GM18508 (cell line): Measurements from ENCODE around the gene RCHY1.
"Not testable (repeated sequence)": the region's sequence is repeated elsewhere in the genome, so short reads cannot be mapped to it uniquely, and the experiment has no call there.

Source experiments
- ATAC-seq: cut with Tn5 transposase; IDR thresholded peaks from one replicate; pipeline ENCODE4 v1.9.1; 2021; ENCODE audit warnings: moderate number of reproducible peaks; ENCODE audit not compliant: insufficient read depth, unreplicated experiment

The RCHY1 gene

DNA sequence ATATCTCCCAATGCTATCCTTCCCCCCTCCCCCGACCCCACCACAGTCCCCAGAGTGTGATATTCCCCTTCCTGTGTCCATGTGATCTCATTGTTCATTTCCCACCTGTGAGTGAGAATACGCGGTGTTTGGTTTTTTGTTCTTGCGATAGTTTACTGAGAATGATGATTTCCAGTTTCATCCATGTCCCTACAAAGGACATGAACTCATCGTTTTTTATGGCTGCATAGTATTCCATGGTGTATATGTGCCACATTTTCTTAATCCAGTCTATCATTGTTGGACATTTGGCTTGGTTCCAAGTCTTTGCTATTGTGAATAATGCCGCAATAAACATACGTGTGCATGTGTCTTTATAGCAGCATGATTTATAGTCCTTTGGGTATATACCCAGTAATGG is 5.2 kb upstream of the RCHY1 start:
- ATAC-seq, result not testable (repeated sequence)

DNA sequence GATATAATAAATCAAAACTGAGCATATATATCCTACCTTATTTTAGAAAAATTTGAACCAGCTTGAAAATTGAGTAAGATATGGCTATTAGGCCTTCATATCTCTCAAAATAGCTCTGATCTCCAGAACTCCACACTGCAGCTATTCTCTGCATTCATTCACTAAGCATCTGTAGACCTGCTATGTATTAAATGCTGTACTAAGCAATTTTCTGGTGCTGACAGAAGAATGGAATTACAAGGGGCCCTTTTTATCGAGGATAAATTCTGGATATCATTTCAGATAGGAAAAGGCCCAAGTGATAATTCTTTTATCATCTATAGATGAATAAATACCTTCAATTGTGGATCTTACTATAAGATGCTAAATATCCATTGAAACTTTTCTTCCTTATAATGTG is 1.9 kb upstream of the RCHY1 start:
- ATAC-seq, result no peak

DNA sequence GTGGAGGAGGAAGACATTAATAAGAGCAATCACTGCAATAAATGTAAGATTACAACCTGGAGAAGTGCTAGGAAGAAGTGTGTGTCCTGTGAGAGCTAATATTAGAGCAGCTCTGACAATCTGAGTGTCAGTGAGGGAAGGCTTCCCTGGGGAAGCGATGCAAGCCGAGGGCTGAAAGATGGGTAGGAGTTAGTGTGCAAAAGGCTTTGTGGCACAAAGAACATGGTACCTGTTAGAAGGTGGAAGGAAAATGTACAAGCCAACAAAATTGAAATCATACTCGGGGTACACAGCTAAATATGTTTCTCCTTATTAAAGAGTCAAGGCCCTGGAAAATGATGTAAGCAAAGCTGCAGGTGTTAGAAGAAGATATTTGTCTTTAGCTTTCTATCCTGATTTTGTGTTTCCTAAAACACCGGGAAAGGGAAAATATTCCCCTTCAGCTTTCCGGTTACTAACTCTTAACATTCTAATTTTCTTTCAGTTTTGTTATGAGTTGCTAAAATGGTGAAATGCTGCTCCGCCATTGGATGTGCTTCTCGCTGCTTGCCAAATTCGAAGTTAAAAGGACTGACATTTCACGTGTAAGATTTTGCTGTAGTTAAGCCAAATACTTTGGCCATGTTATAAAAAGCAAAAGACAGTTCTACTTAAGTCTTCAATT is 878 bp upstream of the RCHY1 start:
- ATAC-seq, result peak; percentile 0

DNA sequence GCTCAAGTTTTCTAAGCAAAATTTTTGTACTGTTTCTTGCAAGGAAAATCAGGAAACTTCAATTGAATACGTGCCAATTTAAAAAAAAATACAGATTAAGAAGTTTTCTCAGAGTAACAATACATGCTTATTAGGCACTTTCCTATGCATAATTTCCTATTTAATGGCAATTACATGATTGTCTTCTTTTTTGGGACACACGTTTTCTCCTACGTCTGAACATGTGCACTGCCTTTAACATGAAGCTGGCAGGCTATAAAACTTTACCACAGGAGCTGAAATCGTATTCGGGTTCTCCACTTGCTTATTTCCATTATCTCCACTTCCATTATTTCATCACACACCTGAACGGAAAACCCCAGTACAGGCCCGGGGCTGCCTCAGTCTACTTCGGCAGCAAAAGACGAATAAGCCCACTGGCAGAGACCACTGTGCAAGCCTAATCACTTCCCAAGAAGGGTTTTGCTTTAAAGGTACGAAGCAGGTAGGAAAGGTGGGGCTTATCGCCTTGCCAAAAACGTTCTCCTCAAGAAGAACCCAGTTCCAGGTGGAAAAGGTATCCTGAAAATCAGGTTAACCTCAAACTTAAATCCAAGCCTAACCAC is 575 bp downstream of the RCHY1 start:
- ATAC-seq, result no peak

DNA sequence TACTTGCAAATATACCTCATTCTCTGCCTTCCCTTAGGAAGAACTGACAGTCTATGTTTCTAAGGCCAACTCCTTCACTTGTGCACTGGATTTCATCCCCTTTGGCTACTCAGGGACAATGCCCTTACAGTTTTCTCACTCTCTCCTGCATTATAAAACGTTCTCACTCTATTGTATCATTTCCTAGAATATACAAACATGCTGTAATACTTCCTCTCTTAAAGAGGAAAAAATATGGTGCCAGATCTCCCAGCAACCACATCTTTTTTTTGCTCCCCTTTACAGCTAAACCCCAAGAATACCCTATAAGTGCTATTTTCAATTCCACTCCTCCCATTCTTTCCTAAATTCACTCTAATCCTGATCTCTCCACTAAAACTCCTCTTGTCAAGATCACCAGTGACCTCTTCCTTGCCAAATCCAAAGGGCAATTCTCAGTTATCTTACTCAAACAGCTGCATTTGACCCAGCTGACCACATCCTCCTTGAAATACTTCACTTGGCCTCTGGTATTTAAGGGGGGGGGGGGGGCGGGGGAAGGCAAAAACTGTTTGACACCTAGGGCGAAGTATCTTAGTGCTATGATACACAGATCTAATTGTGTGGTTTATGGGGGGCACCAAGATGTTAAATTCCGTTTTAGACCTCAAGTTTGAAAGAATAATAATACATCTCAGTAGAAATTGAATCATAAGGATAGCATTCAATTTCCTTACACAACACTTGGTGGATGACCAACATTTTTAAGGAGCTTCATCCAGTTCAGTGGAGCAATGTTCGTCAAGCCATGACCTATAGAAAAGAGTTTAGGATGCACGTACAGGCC is 1.6 kb downstream of the RCHY1 start:
- ATAC-seq, result no peak

DNA sequence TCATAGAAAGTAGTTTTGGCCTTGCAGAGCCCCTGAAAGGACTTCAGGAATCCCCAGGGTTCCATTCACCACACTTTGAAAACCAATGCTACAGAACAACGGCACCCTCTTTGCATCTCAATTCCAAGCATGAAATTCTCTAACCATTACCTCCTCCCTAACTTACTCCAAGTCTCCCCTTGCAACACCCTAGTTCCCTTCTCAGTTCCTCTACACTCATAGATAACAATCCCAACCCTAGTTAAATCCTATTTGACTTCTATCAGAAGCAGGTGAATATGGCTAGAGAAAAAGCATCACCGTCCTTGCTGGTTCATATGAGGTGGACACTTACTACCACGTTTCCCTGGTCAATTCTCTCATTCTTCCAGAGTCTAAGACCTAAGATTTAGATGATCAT is 2.4 kb downstream of the RCHY1 start:
- ATAC-seq, result no peak

DNA sequence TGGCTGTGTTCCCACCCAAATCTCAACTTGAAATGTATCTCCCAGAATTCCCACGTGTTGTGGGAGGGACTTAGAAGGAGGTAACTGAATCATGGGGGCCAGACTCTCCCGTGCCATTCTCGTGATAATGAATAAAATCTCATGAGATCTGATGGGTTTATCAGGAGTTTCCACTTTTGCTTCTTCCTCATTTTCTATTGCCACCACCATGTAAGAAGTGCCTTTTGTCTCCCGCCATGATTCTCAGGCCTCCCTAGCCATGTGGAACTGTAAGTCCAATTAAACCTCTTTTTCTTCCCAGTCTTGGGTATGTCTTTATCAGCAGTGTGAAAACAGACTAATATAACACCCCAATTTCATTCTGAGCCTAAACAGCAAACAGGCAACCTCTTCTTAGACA is 4.6 kb downstream of the RCHY1 start:
- not testable (repeated sequence) for ATAC-seq

DNA sequence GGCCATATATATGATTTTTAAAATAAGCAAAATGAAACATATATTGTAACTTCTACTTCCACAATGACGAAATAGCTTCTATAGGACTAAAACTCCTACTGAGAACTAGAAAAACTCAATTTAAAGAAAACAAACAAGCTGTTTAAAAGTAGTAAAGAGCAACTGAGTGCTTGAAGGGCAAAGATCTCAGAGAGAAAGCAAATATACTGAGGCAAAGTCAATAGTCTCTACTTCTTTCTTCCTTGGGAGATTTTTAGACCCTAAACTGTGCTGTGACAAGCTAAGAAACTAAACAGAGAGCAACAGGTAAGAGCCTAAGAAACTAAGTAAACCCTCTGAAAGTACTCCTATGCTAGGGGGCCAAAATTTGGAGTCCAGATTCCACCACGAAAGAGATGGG is 8.6 kb downstream of the RCHY1 start:
- ATAC-seq, result no peak

DNA sequence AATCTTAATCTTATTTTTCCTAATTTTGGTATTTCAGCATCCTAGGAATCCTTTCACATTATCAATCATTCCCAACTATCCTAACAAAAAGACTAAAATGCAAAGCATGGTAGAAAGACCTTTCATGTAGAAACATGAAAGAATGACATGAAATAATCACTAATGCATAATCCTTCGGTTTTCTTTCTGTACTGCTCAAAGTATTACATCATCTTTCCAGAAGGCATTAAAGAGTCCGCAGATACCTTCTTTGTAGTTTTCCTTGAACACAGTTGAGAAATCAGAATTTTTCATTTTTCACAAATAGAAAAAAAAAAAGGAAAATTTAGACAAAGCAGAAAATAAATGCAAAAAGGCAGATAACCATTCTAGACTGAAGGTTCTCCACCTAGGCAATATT is 11.5 kb downstream of the RCHY1 start:
- ATAC-seq, result no peak

DNA sequence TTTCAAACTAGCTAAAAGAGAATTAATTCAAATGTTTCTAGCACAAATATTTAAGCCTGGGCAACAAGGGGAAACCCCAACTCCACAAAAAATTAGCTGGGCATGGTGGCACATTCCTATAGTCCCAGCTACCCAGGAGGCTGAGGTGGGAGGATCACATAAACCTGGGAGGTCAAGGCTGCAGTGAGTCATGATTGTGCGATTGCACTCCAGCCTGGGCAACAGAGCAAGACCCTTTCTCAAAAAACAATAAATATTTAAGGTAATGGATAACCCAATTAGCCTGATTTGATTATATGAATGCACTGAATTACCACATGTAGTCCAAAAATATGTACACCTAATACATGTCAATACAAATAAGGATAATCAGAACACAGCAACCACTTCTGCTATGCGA is 14.3 kb downstream of the RCHY1 start:
- no peak for ATAC-seq

DNA sequence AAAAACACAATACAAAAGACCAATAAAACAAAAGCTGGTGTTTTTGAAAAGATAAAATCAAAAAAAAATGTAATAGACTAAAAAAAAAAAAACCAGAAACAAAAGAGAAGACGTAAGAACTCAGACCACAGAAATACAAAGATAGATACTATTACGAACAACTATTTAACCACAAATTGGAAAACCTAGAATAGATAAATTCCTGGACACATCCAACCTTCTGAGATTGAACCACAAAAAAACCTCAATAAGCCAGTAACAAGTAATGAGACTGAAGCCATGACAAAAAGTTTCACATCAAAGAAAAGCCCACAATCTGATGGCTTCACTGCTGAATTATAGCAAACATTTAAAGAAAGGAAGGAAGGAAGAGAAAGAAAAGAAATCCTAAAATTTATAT is 16.2 kb downstream of the RCHY1 start:
- no peak for ATAC-seq

DNA sequence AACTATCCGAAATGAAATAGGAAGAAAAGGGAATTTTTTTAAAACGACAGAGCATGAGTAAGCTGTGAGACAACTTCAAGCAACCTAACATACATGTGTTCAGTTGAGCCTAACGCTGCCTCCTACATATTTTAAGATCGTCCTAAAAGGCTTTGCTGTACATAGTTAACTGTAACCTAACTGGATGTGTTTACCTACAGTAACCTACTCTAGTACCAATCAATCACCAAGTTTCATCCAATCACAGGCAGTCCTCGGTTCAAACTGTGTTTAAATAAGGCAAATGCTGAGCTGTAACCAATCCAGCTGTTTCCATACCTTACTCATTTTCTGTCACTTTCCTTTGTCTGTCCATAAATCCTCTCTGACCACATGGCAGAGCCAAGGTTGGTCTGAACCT is 17.1 kb downstream of the RCHY1 start:
- no peak for ATAC-seq

DNA sequence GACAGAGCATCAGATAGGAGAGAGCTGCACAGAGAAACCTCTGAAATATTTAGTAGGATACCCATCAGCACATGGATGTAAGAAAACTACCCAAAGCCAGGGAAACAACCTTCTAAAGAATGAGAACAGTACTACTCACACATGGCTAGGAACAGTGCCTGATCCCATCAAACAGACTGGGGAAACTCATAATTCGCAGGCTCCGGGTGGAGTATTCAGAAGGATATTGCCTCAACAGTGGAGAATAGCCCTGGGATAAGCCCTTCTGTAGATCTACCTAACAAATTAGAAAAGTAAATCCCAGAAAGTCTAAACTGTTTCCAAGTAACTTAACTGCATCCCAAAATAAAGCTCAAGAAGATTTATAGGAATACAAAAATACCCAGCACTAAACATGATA is 17.8 kb downstream of the RCHY1 start:
- ATAC-seq, result no peak

DNA sequence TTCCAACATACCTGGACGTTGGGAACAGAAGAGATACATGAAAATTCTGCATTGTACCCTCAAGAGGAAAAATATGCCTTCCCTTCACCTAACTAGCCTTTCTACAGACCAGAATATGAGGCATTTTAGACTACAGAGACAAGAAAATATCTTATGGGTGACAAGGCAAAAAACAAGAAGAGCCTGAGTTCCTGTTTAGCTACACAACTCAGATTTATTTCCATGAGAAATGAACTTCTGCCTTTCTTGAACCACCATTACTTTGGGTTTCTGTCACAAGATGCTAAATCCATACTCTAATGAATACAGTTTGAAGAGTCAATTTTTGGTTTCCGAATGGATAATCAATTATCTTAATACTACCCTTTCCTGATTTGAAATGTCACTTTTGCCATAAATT is 18.7 kb downstream of the RCHY1 start:
- no peak for ATAC-seq

DNA sequence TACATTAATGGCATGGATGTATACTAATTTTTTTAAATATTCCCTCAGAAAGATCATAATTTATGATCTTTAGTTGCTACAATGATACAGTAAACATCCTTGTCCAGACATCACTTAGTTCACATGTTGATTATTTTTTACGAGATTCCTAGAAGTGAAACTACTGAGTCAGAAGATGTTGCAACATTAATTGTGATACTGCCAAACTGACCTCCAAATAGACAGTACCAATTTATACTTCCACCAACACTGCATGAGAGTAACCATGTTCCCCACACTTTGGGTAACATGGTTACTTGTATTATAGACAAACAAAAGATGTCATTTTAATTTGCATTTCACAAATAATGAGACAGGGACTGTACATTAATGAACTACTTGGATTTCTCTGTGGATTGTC is 19.6 kb downstream of the RCHY1 start:
- no peak for ATAC-seq

DNA sequence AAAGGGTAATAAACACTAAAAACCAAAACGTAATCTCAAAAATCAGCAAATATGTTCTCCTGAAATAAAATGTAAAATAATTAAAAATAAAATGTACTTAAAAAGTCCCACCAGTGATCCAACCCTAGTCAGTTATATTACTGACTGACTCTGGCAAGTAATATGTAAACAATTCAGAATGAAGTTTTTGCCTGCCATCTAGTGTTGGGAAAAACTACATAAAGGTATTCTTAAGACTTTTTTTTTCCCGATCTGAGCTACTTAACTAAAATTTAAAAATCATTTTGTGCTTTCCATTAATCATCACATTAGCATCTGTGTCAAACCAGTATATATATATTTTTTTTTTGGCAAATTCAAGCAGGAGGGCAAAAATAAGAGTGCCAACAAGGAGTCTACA is 24.0 kb downstream of the RCHY1 start:
- no peak for ATAC-seq

DNA sequence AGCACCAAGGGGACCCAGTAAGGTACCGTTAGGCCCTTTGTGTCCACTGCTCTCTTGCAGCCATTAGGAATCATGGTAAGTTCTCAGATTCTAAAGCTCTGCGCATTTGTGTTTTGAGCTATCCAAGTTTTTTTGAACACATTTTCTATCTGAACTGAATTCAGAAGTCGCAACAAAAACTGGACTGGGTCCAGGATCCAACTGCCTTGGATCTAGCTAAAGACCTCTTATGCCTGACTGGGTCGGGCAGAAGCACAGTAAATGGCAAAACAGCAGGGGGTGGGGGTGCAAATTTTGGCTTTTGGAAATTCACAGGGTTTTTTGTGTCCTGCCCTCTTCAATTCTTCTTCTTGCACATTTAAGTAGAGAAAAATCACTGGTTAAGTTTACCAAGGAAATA is 30.0 kb downstream of the RCHY1 start:
- no peak for ATAC-seq

DNA sequence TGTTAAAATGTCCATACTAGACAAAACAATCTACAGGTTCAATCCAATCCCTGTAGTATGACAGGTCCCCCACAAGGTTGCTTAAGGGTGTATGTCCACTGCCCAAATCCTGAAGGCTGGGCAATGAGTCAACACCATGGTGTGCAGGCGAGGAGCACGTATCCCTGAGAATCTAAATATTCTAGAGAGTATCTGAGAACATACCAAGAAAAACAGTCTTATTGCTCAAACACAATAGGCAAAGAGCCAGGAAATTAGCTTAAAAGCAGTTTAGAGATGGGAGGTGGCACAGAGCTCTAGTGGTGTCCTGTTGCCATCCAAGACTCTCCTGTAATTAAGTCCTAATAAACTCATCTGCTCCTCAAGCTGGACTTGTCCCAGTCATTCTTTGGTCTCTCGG is 37.0 kb downstream of the RCHY1 start:
- no peak for ATAC-seq

DNA sequence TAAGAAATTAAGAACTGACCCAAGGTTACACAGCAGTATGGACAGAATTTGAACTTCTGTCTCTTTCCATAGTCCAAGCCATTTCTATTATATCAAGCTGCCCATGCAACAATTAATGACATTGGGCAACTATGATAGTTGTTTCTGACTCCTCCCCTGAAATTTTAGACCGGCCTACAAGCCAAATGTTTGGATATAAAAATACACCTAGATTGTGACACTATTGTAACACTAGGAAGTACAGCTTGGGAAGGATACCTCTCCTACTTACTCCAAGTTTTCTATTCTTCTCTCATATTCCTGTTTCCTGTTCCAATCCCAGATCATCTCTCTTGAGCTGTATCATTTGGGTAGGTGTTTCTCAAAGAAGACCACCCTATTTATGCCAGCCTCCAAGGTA is 43.5 kb downstream of the RCHY1 start:
- ATAC-seq, result no peak

DNA sequence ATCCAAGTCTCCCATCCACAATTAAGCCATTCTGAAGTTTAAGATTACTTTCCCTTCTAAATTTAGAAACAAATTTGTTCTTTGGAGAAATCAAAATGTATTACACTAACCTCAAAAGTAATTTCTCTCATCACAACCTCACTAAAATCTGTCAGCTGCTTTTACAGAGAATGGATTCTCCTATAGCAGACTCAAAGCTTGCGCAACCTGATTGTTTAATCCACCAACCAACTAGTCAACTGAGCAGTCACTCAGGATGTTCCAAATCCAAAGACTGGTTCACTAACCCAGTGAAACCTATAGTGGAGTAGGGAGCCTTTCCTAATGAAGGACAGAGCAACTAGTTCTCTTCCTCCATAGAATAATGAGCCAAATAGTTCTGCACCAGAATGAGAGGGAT is 44.3 kb downstream of the RCHY1 start:
- no peak for ATAC-seq

DNA sequence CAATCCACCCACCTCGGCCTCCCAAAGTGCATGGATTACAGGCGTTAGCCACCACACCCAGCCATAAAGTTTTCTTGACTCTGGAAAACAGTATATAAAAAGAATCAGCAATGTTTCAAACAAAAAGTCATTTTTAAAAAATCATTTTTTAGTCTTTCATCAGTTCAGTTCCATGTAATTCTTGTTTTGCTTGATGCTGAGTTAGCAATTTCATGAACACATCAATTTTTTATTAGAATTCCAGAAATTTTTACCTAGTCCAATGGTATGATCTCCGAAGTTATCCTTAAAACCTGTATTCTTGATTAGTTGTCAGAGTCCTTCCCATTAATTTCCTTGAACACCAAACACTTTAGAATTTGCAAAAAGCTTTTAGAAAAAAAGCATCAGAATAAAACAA is 56.8 kb downstream of the RCHY1 start:
- no peak for ATAC-seq

DNA sequence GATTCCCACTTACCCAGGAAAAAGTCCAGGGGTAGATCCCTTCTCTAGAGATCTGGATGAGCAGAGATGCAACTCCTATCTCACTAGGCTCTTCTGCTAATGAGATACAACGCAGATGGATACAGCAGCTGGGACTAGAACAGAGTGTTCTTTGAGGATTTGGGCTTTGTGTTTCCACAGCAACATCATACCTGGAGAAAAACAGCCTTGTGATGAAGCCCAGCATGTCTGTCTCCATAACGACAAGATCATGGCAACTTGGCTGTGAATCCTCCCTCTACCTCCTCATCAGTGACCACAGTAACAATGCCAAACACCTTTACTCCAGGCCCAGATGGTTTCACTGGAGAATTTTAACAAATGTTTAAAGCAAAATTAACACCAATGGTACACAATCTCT is 80.1 kb downstream of the RCHY1 start:
- no peak for ATAC-seq
